DMS79 (cell line): Measurements from ENCODE around the gene WDR1.

Experiments
- DNase-seq: peaks from one replicate; lab custom pipeline; 2025; lab: John Stamatoyannopoulos, UW

WDR1 gene

GRCh38 chr4:10085828-10086505 lies 30.6 kb downstream of the WDR1 start:
- peak; percentile 41 for DNase-seq

DNA sequence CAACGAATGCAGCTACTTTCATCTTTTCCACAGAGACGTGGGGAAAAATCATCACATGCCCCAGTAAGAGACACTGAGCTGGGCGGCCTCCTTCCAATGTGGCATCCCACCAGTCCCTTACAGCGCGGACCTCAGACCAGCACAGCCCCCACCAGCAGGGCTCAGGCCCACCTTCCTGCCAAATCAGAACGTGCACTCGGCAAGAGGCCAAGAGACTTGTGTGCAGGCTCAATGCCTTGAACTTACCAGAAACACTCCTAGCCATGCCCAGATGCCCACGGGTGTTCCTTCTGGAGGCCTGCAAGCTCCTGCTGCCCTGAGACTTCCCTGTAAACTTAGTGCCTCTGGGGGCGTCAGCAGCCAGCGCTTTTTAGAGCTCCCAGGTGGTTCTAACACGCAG lies 31.2 kb downstream of the WDR1 start:
- DNase-seq = no peak

GRCh38 chr4:10084651-10085358 lies 31.8 kb downstream of the WDR1 start:
- no peak for DNase-seq

DNA sequence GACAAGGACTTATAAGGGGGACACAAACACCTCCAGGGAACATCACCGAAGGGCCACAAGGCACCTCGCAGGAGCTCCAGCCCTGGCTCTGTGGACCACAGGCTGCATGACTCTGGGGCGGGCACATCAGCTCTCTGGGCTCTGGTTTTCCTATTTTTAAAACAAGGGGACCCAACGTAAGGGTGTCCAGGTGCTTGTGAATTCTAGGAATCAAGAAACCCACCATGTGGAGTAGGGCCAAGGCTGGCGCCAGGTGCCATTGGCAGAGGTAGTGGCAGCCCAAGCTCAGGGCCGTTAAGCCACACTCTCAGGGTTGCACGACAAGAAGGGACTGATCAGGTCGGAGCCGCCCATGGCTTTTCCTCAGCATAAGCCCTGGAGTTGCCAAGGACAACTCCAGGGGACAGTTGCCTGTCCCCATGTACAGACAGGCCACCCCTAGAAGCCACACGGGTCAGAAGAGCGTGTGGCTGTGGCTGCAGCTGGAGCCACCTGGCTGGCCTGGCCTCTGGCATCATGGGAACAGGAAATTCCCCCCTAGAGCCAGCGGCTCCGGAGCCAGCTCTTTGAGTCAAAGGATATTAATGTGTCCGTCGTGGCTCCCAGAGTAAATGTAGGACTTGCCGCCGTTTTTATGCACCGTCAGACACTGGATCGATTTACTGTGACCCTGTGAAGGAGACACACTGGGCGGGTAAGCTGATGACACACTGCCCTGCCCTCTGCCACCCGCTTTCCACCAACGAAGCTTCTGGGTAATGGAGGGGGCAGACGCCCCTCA lies 32.5 kb downstream of the WDR1 start:
- no peak for DNase-seq

GRCh38 chr4:10083331-10083771 lies 33.2 kb downstream of the WDR1 start:
- no peak for DNase-seq

- no peak for DNase-seq
Observed at GRCh38 chr4:10082459-10083272, 33.9 kb downstream of the WDR1 start.

GRCh38 chr4:10082047-10082446 lies 34.6 kb downstream of the WDR1 start:
- DNase-seq = no peak

- DNase-seq = no peak
Observed at GRCh38 chr4:10081218-10081606, 35.4 kb downstream of the WDR1 start.

DNA sequence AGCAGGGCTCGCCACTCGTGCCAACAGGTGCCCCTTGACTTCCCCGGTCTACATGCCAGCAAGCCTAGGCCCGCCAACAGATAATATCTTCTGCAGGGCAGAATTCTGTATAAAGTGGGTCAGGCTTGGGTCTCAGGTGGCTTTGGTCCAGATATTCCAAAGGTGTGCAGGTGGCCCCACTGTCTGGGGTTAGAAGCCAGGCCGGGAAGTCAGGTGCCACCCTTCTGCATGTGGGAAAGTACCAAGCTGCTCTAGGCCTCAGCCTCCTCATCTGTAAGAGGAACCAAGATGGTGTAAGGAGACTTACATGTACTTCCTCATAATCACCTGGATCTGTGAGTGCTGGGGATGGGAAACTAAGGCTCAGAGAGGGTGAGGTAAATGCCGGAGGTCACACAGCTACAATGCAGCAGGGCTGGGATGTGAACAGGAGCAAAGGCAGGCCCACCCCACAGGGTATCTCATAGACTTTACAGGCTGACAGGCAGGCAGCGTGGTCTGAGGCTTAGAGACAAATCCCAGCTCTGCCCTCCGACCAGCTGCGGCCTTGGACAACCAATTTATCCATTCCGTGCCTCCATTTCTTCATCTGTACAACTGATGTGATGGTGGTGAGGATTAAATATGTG lies 35.9 kb downstream of the WDR1 start:
- DNase-seq = no peak

DNA sequence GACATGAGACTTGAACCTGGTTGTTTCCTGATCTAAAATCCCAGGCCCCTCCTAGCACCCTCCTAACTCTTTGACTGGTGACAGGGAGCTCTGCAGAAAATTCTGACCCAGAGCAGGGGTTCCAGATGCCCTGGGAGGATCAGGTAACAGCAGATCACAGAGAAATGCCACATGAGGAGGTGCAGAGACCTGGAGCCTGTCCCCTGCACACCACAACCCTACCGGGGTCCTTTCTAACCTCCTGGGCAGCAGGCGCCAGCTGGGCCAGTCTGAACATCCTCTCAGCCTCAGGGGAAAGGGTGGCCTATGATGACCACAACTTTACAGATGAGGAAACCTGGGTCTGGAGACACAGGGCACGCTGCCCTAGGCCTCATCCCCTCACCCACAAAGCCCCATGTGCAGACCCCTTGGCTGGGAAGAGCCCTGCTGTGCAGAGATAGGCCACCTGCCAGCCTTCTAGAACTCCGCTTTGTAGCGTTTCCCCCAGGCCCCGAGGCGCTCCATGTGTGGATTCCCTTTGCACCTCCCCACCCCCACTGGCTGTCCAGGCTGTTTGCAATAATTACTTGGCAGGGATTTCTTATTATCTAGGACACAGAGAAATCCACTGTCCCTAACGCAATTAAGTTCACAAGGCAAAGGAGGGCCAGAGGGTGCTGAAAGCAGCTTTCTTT lies 36.5 kb downstream of the WDR1 start:
- no peak for DNase-seq

GRCh38 chr4:10079256-10079655 lies 37.3 kb downstream of the WDR1 start:
- DNase-seq = no peak

GRCh38 chr4:10078481-10079233 lies 37.9 kb downstream of the WDR1 start:
- DNase-seq = no peak

DNA sequence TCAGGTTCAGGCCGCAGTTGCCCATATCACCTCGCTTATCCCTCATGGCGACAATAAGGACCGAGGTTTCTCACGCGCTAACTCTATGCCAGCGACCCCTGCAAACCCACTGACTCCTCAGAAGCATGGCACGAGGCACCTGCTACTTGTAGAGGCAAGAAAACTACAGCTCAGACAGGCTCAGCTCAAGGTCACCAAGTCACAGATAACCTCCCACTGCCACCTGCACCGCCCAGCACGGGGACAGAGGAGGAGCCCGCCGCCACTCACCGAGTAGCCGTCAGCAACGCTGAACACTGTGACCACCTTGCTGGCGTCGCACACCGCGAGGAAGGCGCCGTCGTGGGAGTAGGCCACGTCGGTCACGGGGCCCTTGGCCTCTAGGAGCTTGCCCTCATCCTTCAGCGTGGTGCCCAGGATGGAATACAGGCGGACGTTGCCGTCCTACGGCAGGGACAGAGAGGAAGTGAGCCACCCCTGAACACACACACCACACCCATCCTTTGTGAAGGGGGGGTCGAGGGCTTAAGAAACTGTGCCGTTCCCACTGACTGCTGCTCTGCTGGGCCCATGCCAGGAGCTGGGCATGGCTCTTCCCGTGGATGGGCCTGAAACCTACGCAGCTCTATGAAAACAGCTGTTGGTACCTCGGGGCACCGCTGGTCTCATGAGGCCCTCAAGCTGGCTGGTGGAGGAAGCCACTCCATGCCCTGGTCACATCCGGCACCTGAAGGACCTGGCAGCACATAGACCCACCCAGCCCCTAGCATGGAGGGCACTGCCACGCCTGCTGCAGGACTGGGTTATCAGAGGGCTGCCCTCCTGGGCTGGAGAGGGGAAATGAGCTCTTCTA lies 38.9 kb downstream of the WDR1 start:
- no peak for DNase-seq

DNA sequence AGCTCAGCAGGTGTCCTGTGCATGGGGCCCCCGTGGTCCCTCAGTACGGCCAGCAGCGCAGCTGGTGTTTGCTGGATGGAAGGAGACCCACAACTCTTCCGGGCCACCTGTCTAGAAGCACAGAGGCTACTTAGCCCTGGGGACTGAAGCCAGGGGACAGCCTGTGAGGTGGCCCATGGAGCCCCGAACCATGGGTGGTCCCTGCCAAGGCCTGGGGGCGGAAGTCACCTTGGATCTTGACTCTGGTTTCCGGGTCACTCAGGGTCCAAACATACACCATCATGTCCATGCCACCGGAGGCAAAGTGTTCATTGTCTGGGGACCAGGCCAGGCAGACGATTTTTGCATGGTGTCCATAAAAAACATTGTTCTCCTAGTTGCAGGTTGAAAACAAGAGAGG lies 39.5 kb downstream of the WDR1 start:
- no peak for DNase-seq

DNA sequence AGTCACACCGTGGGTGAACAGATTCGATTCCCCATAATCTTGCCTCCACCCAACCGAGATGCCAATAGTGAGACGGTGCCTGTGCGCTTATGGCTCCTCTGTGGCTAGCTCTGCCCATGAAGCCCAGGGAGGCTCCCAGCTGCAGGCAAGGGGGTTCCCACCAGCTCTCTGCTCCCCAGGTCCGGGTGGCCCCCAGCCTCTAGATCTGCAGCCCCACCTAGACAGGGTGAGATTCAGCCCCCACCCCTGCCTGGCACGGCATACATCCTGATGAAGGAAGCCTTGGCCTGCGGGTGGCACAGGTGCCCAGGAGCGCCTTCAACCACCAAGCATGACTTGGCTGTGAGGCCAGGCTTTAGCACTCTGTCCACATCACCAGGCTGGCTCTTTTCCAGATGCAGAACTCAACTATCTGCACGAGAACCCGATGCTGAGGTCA lies 40.6 kb downstream of the WDR1 start:
- no peak for DNase-seq

GRCh38 chr4:10075158-10075863 lies 41.3 kb downstream of the WDR1 start:
- no peak for DNase-seq

DNA sequence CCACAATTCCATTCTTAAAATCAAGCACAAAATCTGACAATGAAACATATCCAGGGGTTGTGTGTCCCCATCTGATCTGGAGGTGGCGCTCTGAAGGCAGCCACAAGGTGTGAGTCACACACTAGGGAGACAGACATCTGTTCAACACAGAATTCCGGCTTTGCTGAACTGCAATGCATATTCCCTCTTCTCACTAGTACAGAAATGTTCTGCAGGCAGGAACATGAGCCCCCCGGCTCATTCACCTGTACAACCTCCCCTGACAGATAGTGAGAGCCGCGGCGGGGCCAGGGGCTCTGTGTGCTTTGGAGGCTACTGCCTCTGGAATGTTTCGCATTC lies 41.9 kb downstream of the WDR1 start:
- DNase-seq = no peak

GRCh38 chr4:10074076-10074766 lies 42.4 kb downstream of the WDR1 start:
- DNase-seq = no peak
